AG09309 (cell line): ENCODE data around the gene ATP10B.

Experiments used
- DNase-seq: peaks from one replicate; pipeline ENCODE4 v3.0.0-alpha.2; 2010; ENCODE audit warnings: low read depth
- H3K4me3 ChIP-seq: 2 replicates; pipeline ENCODE4 v1.5.1; 2011; ENCODE audit warnings: mild to moderate bottlenecking, low read depth, low read length, moderate library complexity; ENCODE audit not compliant: control insufficient read depth
- TF ChIP-seq, protein P1 (sequence below): IDR thresholded peaks from 2 replicates; pipeline ENCODE4 v1.5.1; 2011; ENCODE audit warnings: mild to moderate bottlenecking, low read depth, low read length, inconsistent platforms; ENCODE audit not compliant: insufficient read depth, control insufficient read depth; ENCODE audit errors: missing control alignments

Gene ATP10B

DNA sequence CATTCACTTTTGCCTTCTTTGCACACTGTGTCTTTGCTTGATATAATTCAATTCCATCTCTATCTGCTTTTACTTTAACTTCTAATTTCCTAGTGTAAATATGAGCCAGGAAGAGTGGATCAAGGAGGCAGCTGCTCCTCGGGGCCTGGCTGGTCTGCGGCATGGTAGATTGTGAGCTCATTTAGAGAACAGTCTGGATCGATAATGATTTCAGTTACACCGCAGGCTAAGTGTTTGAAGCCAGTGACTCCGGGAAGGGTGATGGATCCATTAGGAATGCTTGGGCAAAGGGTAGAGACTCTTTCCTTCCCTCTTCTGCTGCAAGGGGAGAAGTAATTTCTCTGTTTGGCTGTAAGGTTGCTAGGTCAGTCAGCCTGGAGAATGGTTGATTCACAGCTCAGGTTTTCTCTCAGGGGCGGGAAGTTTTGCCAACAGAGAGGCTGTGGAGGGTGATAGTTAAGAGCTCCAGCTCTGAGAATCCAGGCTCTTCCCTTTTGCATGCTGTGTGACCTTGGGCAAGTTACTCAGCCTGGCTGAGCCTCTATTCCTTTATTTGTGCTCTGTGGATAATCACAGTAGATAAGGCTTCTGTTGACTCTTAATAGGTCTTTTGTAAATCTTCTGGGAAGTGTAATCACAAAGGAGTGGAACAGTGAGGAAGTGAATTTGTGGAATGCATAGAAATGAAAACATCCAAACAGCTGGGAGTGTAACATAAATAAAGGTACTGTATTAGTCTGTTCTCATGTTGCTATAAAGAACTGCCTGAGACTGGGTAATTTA, 331.2 kb downstream of the ATP10B start:
- TF ChIP-seq, protein P1, sequence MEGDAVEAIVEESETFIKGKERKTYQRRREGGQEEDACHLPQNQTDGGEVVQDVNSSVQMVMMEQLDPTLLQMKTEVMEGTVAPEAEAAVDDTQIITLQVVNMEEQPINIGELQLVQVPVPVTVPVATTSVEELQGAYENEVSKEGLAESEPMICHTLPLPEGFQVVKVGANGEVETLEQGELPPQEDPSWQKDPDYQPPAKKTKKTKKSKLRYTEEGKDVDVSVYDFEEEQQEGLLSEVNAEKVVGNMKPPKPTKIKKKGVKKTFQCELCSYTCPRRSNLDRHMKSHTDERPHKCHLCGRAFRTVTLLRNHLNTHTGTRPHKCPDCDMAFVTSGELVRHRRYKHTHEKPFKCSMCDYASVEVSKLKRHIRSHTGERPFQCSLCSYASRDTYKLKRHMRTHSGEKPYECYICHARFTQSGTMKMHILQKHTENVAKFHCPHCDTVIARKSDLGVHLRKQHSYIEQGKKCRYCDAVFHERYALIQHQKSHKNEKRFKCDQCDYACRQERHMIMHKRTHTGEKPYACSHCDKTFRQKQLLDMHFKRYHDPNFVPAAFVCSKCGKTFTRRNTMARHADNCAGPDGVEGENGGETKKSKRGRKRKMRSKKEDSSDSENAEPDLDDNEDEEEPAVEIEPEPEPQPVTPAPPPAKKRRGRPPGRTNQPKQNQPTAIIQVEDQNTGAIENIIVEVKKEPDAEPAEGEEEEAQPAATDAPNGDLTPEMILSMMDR: no peak
- H3K4me3 ChIP-seq: no peak overlapping the region
- DNase-seq: no peak

DNA sequence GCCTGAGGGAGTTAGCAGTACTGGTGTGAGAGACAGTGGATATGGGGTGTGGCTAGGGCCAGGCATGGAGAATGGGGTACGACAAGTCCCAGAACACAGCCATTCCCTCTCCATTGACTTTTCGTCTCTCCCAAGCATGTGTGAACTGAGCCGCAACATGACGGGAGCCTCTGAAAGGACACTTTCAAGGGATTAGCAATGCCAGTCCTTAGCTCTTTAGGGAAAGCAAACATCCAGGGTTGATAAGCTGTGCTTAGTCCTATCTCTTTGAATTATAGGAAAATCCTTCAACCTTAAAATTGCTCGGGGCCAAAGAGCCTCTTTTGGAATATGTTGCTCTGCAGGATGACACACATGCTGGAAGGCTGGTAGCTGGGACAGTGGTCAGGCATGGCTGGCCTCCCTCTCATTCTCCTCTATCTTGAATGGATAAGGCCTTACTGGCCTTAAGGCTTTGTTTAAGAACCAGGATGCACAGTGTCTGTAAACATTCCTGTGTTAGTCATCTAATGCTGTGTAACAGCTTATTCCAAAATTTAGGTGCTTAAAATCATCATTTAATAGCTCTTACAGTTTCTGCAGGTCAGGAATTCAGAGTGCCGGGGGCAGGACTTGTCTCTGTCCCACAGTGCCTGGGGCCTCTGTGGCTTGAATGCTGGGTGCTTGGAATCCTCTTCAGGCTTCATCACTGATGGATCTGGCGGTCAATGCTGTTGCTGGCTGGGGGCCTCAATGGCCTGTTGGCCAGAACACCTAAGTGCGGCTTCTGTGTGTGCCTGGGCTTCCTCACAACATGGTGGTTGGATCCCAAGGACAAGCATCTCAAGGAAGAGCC, 335.1 kb downstream of the ATP10B start:
- H3K4me3 ChIP-seq: no peak overlapping the region
- DNase-seq: no peak
- TF ChIP-seq, protein P1: no peak

DNA sequence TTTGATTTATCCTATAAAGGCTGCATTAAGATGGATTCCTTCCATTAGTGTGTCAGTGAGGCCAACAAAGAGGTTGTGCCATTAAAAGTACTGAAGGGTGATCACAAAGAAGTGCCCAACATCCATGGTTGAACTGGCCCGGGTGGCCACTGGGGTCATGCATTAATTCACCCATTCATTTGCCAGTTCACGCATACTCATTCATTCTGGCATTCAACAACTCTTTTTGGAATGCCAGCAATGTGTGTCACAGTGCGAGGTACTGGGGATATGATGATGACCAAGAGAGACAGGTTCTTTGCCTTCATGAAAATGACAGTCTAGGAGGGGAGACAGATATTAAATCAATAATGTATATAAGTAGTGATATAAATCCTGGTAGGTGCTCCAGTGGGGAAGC, 337.1 kb downstream of the ATP10B start:
- H3K4me3 ChIP-seq: no peak overlapping the region
- no peak for DNase-seq
- TF ChIP-seq, protein P1: no peak

DNA sequence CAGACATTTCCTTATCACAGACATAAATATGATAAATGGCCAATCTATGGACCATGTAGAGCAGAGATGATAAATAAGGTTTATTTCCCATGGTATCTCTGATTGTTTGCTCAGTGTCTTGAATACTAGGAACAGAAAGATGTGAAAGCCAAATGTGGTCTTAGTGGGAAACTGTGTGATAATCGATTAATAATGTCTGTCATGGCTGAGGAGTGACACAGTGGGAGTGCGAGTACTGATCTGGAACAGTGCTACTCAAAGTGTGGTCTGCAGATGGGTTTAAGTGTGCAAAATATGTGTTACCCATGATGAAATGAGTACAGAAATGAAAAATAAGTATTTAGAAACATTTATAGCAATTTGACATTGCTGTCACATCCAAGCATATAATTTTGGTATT, 337.8 kb downstream of the ATP10B start:
- TF ChIP-seq, protein P1: no peak
- H3K4me3 ChIP-seq: no peak overlapping the region
- no peak for DNase-seq

DNA sequence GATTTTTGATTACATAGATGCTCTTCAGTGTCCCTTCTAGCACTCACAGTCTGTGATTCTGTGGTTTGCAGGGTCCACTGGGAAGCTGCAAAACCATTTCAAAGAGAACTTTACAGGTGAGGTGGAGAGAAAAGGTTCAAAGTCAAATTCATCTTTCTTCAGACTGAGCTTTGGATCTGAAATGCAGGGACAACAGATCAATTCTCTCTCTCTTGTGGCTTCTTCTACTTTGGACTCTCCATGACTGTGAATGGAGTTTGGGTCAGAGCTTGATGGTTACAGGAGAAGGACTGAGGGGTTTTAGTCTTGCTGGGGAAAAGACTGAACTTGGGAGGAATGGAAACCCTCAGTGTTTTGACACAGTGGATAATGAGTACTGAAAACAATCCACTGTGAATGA, 338.5 kb downstream of the ATP10B start:
- TF ChIP-seq, protein P1: no peak

More for the DNA sequence above, 338.5 kb downstream of the ATP10B start:
- H3K4me3 ChIP-seq: no peak overlapping the region
- DNase-seq: no peak
